SU-DHL-6 (cell line): ENCODE measurements around the gene IL17B.

Source experiments
- EZH2phosphoT487 ChIP-seq: fragments of 200-600 bp; sonication (generic), shearing (Covaris generic); conservative IDR thresholded peaks from 2 replicates; pipeline ENCODE4 v1.6.1; 2018; ENCODE audit warnings: mild to moderate bottlenecking, antibody characterized with exemption, low read length, moderate library complexity, mixed read lengths
- TF ChIP-seq, protein P1 (sequence below): fragments of 200-600 bp; sonication (generic); IDR thresholded peaks from one replicate; pipeline ENCODE4 v1.5.1; 2017; ENCODE audit warnings: antibody characterized with exemption, mild to moderate bottlenecking, low read length, moderate library complexity; ENCODE audit not compliant: insufficient read depth, poor library complexity, severe bottlenecking

DNA sequence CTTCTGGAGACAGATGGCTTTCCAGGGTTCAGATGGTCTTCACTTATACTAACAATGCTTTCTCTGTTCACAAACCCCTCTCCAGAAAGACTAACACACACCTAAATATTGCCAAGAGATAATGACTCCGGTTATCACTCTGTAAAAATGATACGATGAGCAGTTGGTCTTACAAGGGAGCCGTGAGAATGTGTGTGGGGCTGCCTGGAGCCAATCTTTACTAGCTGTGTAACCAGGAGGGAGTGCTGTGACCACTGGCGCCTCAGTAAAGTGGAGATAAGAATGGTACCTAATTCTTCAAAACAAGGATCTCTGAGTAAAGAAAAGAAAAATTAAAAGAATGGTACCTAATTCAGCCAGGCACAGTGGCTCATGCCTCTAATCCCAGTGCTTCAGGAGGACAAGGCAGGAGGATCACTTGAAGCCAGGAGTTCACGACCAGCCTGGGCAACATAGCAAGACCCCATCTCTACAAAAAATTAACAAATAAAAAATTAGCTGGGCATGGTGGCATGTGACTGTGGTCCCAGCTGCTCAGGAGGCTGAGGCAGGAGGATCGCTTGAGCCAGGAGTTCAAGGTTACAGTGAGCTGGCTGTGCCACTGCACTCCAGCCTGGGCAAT, 39.9 kb upstream of the IL17B start:
- TF ChIP-seq, protein P1, sequence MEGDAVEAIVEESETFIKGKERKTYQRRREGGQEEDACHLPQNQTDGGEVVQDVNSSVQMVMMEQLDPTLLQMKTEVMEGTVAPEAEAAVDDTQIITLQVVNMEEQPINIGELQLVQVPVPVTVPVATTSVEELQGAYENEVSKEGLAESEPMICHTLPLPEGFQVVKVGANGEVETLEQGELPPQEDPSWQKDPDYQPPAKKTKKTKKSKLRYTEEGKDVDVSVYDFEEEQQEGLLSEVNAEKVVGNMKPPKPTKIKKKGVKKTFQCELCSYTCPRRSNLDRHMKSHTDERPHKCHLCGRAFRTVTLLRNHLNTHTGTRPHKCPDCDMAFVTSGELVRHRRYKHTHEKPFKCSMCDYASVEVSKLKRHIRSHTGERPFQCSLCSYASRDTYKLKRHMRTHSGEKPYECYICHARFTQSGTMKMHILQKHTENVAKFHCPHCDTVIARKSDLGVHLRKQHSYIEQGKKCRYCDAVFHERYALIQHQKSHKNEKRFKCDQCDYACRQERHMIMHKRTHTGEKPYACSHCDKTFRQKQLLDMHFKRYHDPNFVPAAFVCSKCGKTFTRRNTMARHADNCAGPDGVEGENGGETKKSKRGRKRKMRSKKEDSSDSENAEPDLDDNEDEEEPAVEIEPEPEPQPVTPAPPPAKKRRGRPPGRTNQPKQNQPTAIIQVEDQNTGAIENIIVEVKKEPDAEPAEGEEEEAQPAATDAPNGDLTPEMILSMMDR: no peak
- no peak for TF ChIP-seq EZH2phosphoT487
